ENCODE measurements around the gene C4B.
"Not testable (repeated sequence)": the region's sequence is repeated elsewhere in the genome, so short reads cannot be mapped to it uniquely, and the experiment has no call there.

Gene C4B

DNA sequence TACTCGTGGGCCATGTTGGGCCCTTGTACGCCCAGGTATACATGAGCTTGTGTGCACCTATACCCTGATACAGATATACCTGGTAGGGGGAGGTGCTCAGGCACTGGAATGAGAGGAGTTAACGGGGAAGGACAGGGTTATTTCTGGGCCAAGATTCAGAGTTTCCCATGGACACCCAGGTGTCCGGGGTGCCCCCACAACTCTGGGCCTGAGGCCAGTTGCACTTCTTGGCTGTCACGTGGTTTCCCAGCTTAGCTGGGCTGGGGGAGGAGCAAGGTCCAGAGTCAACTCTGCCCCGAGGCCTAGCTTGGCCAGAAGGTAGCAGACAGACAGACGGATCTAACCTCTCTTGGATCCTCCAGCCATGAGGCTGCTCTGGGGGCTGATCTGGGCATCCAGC is 32.9 kb upstream of the C4B start, which contains the start of gene C4A:
TSS of gene C4A (plus strand) at position 314 of the 400 bp plus-strand sequence. CDS start at position 365, 51 bp downstream.
- DNase-seq = not testable (repeated sequence)

DNA sequence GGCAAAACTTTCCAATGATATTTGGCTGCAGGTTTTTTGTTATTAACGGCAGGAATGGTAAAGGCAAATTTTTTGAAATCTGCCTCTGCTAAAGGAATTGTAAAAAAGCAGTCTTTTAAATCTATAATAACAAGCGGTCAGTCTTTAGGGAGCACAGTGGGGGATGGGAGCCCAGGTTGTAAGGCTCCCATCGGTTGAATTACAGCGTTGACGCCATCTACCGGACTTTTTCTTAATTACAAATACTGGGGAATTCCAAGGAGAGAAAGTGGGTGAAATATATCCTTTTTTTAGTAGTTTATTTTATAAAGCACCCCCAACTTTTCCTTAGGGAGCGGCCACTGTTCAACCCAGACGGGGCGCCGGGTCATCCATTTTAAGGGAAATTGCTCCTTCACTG is 25.2 kb upstream of the C4B start:
- DNase-seq = not testable (repeated sequence)

DNA sequence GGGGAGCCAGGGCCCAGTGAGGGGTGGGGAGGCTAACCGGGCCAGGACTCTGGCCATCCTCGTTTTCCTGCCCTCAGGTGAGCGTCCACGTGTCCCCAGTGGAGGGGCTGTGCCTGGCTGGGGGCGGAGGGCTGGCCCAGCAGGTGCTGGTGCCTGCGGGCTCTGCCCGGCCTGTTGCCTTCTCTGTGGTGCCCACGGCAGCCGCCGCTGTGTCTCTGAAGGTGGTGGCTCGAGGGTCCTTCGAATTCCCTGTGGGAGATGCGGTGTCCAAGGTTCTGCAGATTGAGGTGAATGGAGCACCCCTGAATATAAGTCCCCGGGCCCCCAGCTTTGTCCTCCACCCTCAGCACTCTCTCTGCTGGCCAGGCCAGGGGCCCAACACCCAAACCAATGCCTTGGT is 20.2 kb upstream of the C4B start:
- not testable (repeated sequence) for DNase-seq

DNA sequence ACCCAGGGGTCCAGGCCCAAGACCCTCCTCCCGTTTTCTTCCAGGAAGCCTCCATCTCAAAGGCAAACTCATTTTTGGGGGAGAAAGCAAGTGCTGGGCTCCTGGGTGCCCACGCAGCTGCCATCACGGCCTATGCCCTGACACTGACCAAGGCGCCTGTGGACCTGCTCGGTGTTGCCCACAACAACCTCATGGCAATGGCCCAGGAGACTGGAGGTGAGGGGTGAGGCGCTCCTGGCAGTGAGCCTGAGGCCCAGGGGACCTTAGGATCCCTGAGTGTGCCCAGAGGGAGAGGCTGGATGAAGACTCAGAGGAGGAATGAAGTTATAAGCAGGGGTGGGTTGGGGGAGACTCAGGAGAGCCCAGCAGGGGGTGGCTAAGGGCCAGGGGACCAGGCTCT is 18.2 kb upstream of the C4B start:
- DNase-seq = not testable (repeated sequence)

DNA sequence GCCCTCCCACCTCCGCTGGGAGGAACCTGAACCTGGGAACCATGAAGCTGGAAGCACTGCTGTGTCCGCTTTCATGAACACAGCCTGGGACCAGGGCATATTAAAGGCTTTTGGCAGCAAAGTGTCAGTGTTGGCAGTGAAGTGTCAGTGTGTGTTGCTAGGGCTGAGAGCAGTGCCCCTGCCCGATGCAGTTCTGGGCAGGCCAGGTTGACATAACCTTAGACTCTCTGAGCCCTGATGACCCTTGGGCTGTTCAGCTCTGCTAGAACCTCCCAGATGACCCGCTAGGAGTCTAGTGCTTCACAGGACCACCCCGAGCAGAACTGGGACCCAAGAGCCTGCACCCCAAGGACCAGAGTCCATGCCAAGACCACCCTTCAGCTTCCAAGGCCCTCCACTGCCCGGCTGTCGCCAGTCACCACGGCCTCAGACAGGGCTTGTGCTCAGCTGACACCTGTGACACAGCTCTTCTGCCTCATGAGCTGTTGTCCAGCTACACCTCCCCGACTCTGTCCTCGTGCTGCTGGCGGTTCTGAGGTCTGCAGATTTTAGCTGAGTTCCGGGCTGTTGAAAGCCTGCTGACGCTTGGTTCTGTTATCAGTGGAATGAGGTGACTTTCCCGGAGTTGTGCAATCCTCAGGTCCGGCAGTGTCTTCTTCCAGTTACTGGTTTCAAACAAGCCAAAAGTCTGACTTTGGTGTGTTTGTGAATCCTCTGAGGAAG is 11.9 kb upstream of the C4B start:
- not testable (repeated sequence) for DNase-seq

DNA sequence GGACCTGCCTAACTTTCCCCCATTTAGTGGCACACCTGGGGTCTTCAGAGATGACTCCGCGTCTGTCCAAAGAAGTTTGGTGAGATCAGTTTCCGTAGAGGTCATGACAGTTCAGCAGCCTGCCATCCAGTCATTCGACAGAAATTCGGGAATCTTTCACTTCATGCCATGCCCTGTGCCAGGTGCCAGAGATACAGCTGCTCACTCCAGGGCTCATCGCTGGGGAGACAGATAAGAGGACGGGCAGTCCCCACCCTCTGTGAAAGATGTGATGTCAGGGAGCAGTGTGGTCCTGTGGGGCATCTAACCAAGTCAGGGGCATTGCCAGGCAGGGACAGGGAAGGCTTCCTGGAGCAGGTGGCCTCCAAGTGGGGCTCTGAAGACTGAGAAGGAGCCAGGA is 11.3 kb upstream of the C4B start:
- not testable (repeated sequence) for DNase-seq

DNA sequence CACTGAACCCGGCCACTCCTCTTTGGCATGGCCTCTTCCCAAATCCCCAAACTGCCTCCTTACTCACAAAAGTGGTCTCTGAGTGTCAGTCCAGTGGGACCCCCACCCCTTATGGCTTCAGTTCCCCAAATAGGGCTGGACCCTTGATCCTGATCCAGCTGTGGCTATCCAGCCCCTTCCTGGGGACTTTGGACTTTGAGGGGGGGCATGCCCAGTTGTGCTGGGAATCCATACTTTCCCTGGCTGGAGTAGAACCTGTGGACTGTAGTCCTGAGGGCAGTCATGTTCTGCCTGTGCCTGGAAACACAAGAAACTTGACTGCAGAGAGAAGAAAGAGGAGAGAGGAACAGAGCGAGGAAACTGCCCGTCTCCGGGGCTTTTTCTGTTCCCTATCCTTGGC is 10.2 kb upstream of the C4B start:
- not testable (repeated sequence) for DNase-seq

DNA sequence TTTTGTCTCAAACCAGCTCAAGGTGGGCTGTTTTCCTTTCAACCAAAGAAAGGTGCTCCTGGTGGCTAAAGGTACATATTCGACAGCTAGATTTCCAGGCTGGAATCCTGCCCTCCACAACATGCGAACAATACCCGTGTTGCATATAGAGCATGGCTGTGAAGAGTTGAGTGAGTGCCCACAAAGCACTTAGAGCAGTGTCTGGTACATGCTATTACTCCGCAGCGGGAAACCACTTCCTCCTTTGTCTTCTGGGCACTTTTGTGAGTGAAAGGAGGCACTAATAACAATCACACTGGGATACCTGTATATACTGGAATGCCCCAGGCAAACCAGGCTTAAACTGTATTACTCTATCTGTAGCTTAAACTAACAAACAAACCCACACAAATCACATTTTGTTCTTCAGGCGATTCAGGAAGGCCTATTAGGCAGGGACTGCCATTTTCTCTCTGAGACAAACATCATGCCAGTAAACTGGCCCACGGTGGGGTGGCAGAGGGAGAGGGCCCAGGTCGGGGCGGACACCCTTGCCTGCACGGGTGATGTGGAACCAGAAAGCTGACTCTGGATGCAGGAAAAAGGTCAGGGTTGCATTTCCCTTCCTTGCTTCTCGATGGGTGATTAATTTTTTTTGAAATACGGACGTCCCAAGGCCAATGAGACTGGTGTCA is 9.6 kb upstream of the C4B start:
- not testable (repeated sequence) for DNase-seq

DNA sequence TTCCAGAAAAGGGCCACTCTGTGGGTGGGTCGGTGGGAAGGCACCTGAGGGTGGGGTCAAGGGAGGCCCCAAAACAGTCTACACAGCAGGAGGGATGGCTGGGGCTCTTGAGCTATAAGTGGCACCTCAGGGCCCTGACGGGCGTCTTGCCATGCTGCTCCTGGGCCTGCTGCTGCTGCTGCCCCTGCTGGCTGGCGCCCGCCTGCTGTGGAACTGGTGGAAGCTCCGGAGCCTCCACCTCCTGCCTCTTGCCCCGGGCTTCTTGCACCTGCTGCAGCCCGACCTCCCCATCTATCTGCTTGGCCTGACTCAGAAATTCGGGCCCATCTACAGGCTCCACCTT is 9.1 kb upstream of the C4B start:
- not testable (repeated sequence) for DNase-seq

DNA sequence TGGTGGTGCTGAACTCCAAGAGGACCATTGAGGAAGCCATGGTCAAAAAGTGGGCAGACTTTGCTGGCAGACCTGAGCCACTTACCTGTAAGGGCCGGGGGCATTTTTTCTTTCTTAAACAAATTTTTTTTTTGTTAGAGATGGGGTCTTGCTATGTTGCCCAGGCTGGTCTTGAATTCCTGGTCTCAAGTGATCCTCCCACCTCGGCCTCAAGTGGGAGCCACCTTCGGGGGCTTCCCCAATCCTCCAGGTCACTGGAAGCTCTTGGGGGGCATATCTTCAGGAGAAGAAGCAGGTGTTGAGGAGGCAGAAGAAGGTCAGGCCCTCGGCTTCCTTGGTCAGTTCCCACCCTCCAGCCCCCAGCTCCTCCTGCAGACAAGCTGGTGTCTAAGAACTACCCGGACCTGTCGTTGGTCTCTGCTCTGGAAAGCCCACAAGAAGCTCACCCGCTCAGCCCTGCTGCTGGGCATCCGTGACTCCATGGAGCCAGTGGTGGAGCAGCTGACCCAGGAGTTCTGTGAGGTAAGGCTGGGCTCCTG is 8.5 kb upstream of the C4B start:
- DNase-seq = not testable (repeated sequence)

DNA sequence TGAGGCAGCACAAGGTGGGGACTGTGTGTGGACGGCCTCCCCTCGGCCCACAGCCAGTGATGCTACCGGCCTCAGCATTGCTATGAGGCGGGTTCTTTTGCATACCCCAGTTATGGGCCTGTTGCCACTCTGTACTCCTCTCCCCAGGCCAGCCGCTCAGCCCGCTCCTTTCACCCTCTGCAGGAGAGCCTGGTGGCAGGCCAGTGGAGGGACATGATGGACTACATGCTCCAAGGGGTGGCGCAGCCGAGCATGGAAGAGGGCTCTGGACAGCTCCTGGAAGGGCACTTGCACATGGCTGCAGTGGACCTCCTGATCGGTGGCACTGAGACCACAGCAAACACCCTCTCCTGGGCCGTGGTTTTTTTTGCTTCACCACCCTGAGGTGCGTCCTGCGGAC is 7.5 kb upstream of the C4B start:
- DNase-seq = not testable (repeated sequence)

DNA sequence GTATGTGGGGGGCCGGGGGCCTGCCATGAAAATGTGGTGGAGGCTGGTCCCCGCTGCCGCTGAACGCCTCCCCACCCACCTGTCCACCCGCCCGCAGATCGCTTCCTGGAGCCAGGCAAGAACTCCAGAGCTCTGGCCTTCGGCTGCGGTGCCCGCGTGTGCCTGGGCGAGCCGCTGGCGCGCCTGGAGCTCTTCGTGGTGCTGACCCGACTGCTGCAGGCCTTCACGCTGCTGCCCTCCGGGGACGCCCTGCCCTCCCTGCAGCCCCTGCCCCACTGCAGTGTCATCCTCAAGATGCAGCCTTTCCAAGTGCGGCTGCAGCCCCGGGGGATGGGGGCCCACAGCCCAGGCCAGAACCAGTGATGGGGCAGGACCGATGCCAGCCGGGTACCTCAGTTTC is 6.6 kb upstream of the C4B start:
- DNase-seq = not testable (repeated sequence)

DNA sequence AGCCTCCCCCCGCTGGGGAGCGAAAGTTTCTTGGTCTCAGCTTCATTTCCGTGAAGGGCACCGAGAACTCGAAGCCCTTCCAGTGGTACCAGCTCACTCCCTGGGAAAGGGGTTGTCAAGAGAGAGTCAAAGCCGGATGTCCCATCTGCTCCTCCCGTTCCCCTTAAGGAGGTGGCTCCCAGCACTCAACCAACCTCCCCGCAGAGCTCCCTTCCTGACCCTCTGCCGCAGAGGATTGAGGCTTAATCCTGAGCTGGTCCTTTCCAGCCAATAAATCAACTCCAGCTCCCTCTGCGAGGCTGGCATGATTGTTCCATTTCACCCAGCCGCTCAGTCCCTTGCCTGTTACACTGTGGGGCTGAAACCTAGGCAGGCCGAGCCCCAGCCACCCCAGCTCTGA is 6.0 kb upstream of the C4B start:
- DNase-seq = not testable (repeated sequence)

DNA sequence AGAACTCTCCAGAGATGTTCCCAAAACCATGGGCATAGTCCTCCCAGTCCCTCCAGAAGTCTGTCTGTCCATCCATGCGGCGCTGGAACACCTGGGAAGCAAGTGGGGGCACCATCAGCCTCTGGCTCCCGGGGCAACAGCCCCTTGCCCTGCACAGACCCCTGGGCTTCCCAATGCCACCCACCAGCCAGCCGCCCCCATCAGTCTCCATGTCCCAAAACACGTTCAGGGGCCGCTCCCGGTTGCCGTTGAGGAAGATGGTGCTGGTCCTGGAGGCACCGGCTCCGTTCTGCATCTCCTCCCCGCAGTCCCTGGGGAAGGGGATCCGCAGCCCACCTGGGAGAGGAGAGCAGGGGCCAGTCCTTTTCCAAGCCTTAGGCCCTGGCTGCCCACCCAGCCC is 5.1 kb upstream of the C4B start:
- DNase-seq = not testable (repeated sequence)

DNA sequence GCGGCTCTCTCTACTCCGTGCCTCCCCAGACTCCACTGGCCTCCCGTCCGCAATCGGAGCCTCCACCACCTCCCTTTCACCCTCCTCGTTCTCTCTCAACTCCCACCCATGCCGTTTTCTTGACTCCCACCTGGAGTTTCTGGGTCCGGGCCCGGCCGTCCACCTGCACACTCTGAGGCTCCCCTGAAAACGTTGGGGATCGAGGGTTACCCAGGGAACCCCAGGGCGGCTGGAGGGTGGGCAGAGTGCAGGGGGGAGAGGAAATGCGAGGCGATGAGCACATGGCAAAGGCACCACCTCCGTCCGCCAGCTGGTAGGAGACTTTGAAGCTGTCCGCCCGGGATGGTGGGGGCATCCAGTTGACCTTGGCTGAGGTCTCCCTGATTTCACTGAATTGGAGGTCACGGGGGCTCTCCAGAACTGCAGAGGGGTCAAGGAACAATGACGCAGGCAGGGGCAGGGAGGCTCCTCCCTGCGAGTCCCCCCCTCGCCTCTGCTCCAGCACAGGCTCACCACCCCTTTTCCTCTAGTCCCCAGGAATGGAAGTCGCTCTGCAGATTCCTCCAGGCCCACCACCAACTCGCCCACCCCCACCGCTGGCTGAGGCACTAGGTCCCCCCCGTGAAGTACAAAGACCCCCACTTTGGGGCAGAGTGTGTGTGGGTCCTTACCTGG is 3.6 kb upstream of the C4B start:
- not testable (repeated sequence) for DNase-seq

DNA sequence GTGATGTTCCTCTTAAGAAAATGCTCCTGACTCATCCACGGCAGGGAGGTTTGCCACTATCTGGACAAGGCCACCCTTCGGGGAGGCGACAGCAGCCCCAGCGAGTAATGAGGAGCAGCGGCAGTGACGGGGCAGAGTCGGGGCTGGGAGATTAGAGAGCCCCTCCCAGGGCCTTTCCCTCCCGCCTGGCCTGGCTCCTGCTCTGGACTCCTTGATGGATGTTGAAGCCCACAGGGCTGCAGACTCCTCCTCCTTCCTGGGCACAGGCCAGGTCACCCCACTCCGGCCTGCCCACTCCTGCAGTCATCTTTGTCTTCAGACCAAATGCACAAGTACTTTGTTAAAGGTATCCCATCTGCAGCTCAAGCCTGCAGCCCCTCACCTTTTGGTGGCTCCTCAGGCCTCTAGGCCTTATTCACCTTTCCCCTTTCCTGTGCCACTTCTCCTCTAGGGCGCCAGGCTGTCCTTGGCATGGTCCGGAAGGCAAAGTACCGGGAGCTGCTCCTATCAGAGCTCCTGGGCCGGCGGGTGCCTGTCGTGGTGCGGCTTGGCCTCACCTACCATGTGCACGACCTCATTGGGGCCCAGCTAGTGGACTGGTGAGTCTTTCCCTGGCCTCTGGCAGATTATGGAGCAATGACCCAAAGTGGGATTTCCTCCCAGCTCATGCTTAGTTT is 1.5 kb upstream of the C4B start:
- not testable (repeated sequence) for DNase-seq

DNA sequence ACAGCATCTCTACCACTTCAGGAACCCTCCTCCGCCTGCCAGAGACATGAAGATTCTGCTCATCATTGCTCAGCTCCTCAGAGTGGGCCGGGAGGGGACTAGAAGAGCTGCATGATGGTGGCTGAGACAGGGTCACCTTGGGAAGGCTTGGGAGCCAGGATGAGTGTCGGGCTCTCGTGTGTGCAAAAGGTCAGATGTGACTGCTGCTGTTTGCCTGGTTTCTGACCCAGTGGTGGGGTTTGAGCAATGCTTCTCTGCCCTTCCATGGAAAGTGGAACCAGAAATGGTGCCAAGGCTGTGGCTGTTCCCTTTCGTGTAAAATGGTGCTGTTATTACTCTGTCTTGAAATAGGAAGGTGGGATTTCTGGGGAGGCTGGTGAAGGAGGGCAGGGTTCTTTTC is 857 bp upstream of the C4B start:
- DNase-seq = not testable (repeated sequence)

DNA sequence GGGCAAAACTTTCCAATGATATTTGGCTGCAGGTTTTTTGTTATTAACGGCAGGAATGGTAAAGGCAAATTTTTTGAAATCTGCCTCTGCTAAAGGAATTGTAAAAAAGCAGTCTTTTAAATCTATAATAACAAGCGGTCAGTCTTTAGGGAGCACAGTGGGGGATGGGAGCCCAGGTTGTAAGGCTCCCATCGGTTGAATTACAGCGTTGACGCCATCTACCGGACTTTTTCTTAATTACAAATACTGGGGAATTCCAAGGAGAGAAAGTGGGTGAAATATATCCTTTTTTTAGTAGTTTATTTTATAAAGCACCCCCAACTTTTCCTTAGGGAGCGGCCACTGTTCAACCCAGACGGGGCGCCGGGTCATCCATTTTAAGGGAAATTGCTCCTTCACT is 7.5 kb downstream of the C4B start:
- DNase-seq = not testable (repeated sequence)

DNA sequence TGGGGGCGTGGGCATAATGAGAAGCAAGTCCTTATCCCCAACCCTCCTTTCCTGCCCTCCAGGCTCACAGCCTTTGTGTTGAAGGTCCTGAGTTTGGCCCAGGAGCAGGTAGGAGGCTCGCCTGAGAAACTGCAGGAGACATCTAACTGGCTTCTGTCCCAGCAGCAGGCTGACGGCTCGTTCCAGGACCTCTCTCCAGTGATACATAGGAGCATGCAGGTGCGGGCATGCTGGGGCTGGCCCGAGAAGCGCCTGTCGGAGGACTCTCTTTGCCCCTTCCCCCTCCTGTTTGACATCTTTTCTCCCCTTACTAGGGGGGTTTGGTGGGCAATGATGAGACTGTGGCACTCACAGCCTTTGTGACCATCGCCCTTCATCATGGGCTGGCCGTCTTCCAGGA is 14.0 kb downstream of the C4B start:
- DNase-seq = not testable (repeated sequence)

DNA sequence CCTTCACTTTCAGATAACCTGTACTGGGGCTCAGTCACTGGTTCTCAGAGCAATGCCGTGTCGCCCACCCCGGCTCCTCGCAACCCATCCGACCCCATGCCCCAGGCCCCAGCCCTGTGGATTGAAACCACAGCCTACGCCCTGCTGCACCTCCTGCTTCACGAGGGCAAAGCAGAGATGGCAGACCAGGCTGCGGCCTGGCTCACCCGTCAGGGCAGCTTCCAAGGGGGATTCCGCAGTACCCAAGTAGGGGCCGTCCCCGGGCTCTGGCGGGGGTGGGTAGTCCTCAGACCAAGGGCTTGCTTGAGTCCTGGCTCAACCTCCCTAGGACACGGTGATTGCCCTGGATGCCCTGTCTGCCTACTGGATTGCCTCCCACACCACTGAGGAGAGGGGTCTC is 15.0 kb downstream of the C4B start:
- DNase-seq = not testable (repeated sequence)

DNA sequence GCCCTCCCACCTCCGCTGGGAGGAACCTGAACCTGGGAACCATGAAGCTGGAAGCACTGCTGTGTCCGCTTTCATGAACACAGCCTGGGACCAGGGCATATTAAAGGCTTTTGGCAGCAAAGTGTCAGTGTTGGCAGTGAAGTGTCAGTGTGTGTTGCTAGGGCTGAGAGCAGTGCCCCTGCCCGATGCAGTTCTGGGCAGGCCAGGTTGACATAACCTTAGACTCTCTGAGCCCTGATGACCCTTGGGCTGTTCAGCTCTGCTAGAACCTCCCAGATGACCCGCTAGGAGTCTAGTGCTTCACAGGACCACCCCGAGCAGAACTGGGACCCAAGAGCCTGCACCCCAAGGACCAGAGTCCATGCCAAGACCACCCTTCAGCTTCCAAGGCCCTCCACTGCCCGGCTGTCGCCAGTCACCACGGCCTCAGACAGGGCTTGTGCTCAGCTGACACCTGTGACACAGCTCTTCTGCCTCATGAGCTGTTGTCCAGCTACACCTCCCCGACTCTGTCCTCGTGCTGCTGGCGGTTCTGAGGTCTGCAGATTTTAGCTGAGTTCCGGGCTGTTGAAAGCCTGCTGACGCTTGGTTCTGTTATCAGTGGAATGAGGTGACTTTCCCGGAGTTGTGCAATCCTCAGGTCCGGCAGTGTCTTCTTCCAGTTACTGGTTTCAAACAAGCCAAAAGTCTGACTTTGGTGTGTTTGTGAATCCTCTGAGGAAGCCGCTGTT is 20.9 kb downstream of the C4B start:
- not testable (repeated sequence) for DNase-seq

DNA sequence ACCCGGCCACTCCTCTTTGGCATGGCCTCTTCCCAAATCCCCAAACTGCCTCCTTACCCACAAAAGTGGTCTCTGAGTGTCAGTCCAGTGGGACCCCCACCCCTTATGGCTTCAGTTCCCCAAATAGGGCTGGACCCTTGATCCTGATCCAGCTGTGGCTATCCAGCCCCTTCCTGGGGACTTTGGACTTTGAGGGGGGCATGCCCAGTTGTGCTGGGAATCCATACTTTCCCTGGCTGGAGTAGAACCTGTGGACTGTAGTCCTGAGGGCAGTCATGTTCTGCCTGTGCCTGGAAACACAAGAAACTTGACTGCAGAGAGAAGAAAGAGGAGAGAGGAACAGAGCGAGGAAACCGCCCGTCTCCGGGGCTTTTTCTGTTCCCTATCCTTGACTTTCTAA is 22.5 kb downstream of the C4B start:
- not testable (repeated sequence) for DNase-seq
